SU-DHL-6 (cell line): ENCODE measurements around the gene THAP12.

Experiments
- H2AFZ ChIP-seq: fragments of 200-600 bp; sonication (generic); 2 replicates; pipeline ENCODE4 v1.6.1; 2014; ENCODE audit warnings: low read depth, mild to moderate bottlenecking, moderate library complexity, mixed read lengths, antibody characterized with exemption, low read length; ENCODE audit not compliant: severe bottlenecking
- H3F3A ChIP-seq: fragments of 200-600 bp; shearing (Covaris generic); 2 replicates; pipeline ENCODE4 v1.6.0; 2016; ENCODE audit warnings: antibody characterized with exemption, mild to moderate bottlenecking; ENCODE audit not compliant: insufficient read depth
- H3K27ac ChIP-seq: fragments of 200-600 bp; sonication (generic); 2 replicates; pipeline ENCODE4 v1.5.1; 2016; ENCODE audit warnings: low read depth, mild to moderate bottlenecking, low read length, moderate library complexity, mixed read lengths
- H3K27me3 ChIP-seq: fragments of 200-600 bp; sonication (generic), shearing (Covaris generic); 2 replicates; pipeline ENCODE4 v1.6.0; 2014; ENCODE audit warnings: mild to moderate bottlenecking, low read length
- H3K36me3 ChIP-seq: fragments of 200-600 bp; sonication (generic); 2 replicates; pipeline ENCODE4 v1.6.1; 2014; ENCODE audit warnings: mild to moderate bottlenecking, low read length, mixed read lengths
- H3K4me2 ChIP-seq: fragments of 300-600, 200-600 bp; shearing (Covaris generic), sonication (generic); 2 replicates; pipeline ENCODE4 v1.6.0; 2014; ENCODE audit warnings: low read length, low read depth, mild to moderate bottlenecking; ENCODE audit not compliant: poor library complexity, severe bottlenecking
- H3K4me3 ChIP-seq: fragments of 200-600 bp; sonication (generic); 2 replicates; pipeline ENCODE4 v1.5.1; 2014; ENCODE audit warnings: antibody characterized with exemption, low read length, mild to moderate bottlenecking, mixed read lengths; ENCODE audit not compliant: insufficient read depth, poor library complexity, severe bottlenecking
- H3K79me2 ChIP-seq: fragments of 200-600 bp; sonication (generic); 2 replicates; pipeline ENCODE4 v1.6.1; 2014; ENCODE audit warnings: mild to moderate bottlenecking, low read length, moderate library complexity; ENCODE audit not compliant: insufficient read depth
- H3K9ac ChIP-seq: fragments of 200-600 bp; sonication (generic); 2 replicates; pipeline ENCODE4 v1.7.0; 2014; ENCODE audit warnings: mild to moderate bottlenecking, low read length
- H3K9me2 ChIP-seq: fragments of 200-600 bp; sonication (generic); replicated peaks from 2 replicates; pipeline ENCODE4 v1.6.1; 2014; ENCODE audit warnings: low read length; ENCODE audit not compliant: insufficient read depth
- H3K9me3 ChIP-seq: fragments of 200-600 bp; sonication (generic); 2 replicates; pipeline ENCODE4 v1.6.1; 2014; ENCODE audit warnings: low read length, mixed read lengths; ENCODE audit not compliant: insufficient read depth
- H4K20me1 ChIP-seq: fragments of 200-600 bp; sonication (generic); 2 replicates; pipeline ENCODE4 v1.6.1; 2014; ENCODE audit warnings: low read depth, mild to moderate bottlenecking, antibody characterized with exemption, low read length, moderate library complexity, mixed read lengths
- CTCF ChIP-seq: fragments of 200-600 bp; sonication (generic); IDR thresholded peaks from one replicate; pipeline ENCODE4 v1.5.1; 2017; ENCODE audit warnings: antibody characterized with exemption, mild to moderate bottlenecking, low read length, moderate library complexity; ENCODE audit not compliant: insufficient read depth, poor library complexity, severe bottlenecking
- EZH2phosphoT487 ChIP-seq: fragments of 200-600 bp; sonication (generic), shearing (Covaris generic); conservative IDR thresholded peaks from 2 replicates; pipeline ENCODE4 v1.6.1; 2018; ENCODE audit warnings: mild to moderate bottlenecking, antibody characterized with exemption, low read length, moderate library complexity, mixed read lengths

Gene THAP12

GRCh38 chr11:76394411-76394810, 13.5 kb upstream of the THAP12 start:
- no peaks in the 10 kb centered on the region for H3K79me2 ChIP-seq
- no peak overlapping the region for H3K4me3 ChIP-seq
- H3K9ac ChIP-seq = no peak overlapping the region
- TF ChIP-seq CTCF = no peak
- TF ChIP-seq EZH2phosphoT487 = no peak
- no peak overlapping the region for H3K4me2 ChIP-seq
- H4K20me1 ChIP-seq = 0 out of 2 replicates have a peak, but pooled peaks cover 5% of the 10 kb centered on the region
- H3K9me2 ChIP-seq = no peaks in the 10 kb centered on the region
- H3K27ac ChIP-seq = no peak overlapping the region
- H2AFZ ChIP-seq = no peak overlapping the region
- H3K36me3 ChIP-seq = no peaks in the 10 kb centered on the region
- no peaks in the 10 kb centered on the region for H3K27me3 ChIP-seq
- no peaks in the 10 kb centered on the region for H3K9me3 ChIP-seq
- 0 out of 2 replicates have a peak, but pooled peaks cover 3% of the 10 kb centered on the region for H3F3A ChIP-seq

- Histone ChIP-seq H3K27ac (no peak overlapping the region), H3K9ac (no peak overlapping the region), H2AFZ (no peak overlapping the region), H3K4me2 (no peak overlapping the region), H3K9me2 (no peaks in the 10 kb centered on the region), H3K79me2 (no peaks in the 10 kb centered on the region), H4K20me1 (0 out of 2 replicates have a peak, but pooled peaks cover 5% of the 10 kb centered on the region), H3K4me3 (no peak overlapping the region), H3F3A (0 out of 2 replicates have a peak, but pooled peaks cover 3% of the 10 kb centered on the region), H3K27me3 (no peaks in the 10 kb centered on the region), H3K36me3 (no peaks in the 10 kb centered on the region), H3K9me3 (no peaks in the 10 kb centered on the region)
- TF ChIP-seq EZH2phosphoT487 (no peak), CTCF (no peak)
These were observed 11.9 kb upstream of the THAP12 start for GRCh38 chr11:76392870-76393269.

DNA sequence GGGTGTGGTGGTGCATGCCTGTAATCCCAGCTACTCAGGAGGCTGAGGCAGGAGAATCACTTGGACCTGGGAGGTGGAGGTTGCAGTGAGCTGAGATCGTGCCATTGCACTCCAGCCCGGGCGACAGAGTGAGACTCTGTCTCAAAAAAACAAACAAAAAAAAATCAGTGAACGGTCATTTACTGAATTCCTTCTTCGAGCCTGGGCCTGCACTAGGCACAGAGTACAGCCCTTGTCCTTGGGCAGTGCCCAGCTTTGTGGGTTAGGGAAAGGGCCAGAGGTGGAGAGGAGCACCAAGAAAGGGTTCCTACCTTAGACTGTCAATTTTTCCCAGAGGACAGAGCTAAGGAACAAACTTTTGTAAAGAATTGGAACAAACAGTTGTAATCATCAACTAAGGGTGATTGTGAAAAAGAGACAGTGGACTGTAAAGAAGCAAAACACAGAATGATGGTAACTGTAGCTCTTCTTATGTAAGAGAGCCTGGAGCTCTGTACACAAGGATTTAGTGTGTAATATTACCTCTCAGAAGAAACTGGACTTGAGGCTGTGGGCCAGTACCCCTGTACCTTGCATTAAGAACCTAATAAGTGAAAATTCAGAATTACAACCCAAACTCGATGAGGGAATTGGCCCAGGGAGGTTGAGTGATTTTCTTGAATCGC, 11.0 kb upstream of the THAP12 start:
- Histone ChIP-seq H4K20me1 (0 out of 2 replicates have a peak, but pooled peaks cover 5% of the 10 kb centered on the region), H3K4me3 (no peak overlapping the region), H3K36me3 (no peaks in the 10 kb centered on the region), H3K27me3 (no peaks in the 10 kb centered on the region), H3K79me2 (no peaks in the 10 kb centered on the region), H3K9me3 (no peaks in the 10 kb centered on the region), H3K9ac (no peak overlapping the region), H3K9me2 (no peaks in the 10 kb centered on the region), H3F3A (0 out of 2 replicates have a peak, but pooled peaks cover 3% of the 10 kb centered on the region), H2AFZ (no peak overlapping the region), H3K27ac (no peak overlapping the region), H3K4me2 (no peak overlapping the region)
- TF ChIP-seq EZH2phosphoT487 (no peak), CTCF (no peak)
